IMR-90 (cell line): Measurements from ENCODE around the gene CYB5R4. TPM values are rescaled to one million over a fixed set of nuclear protein-coding genes. Genes with fewer than 3 reads are reported as not detected.
A peak's percentile ranks its signal among the peaks of the same experiment; 100 is the strongest.

Source experiments
- ATAC-seq: fragments of 200-7000 bp; cut with Tn5 transposase; 2 replicates; pipeline ENCODE4 v1.9.1; 2020; ENCODE audit warnings: low read depth, mild to moderate bottlenecking, moderate library complexity
- BruUV-seq: library from RNA; stranded (reverse); fragments of 400-500 nt; replicated peaks from 2 replicates; lab custom pipeline; 2021; lab: Mats Ljungman, UMichigan
- CTCF ChIA-PET: fragments of 300-600 bp; formaldehyde crosslinking; extraction: SDS; loops from one replicate; lab custom pipeline; 2021; ENCODE audit warnings: antibody characterized with exemption; lab: Yijun Ruan, JAX
- POLR2A ChIA-PET: fragments of 300-600 bp; sonication (Branson Sonifier 250); formaldehyde crosslinking; loops from one replicate; lab custom pipeline; 2022; ENCODE audit warnings: antibody characterized with exemption; ENCODE audit not compliant: unreplicated experiment; lab: Charles Lee
- DNase-seq: peaks from one replicate; pipeline ENCODE4 v3.0.0; 2013
- H2AFZ ChIP-seq: replicated peaks from 2 replicates; pipeline ENCODE3; 2013; ENCODE audit warnings: low read length, mild to moderate bottlenecking; ENCODE audit not compliant: poor library complexity
- H2AK5ac ChIP-seq: 2 replicates; pipeline ENCODE4 v1.6.1; 2013; ENCODE audit warnings: low read depth, low read length, inconsistent platforms
- H2AK9ac ChIP-seq: replicated peaks from 2 replicates; pipeline ENCODE3; 2013; ENCODE audit warnings: mild to moderate bottlenecking, low read depth, low read length, moderate library complexity; ENCODE audit not compliant: poor library complexity
- H2BK120ac ChIP-seq: 2 replicates; pipeline ENCODE4 v1.6.1; 2013; ENCODE audit warnings: low read depth, low read length, inconsistent platforms
- H2BK15ac ChIP-seq: 3 replicates; pipeline ENCODE4 v1.6.1; 2013; ENCODE audit warnings: low read depth, low read length, inconsistent platforms
- H2BK20ac ChIP-seq: 2 replicates; pipeline ENCODE4 v1.6.1; 2013; ENCODE audit warnings: low read depth, mild to moderate bottlenecking, inconsistent platforms, low read length, moderate library complexity
- H2BK5ac ChIP-seq: 2 replicates; pipeline ENCODE4 v1.6.1; 2013; ENCODE audit warnings: mild to moderate bottlenecking, low read depth, low read length, inconsistent platforms; ENCODE audit not compliant: poor library complexity, severe bottlenecking
- H3K14ac ChIP-seq: replicated peaks from 2 replicates; pipeline ENCODE4 v1.6.1; 2013; ENCODE audit warnings: low read depth, low read length, inconsistent platforms
- H3K18ac ChIP-seq: 2 replicates; pipeline ENCODE4 v1.6.1; 2013; ENCODE audit warnings: low read depth, low read length, control low read depth
- H3K23ac ChIP-seq: 2 replicates; pipeline ENCODE4 v1.6.1; 2013; ENCODE audit warnings: low read depth, low read length, inconsistent platforms
- H3K27ac ChIP-seq: 2 replicates; pipeline ENCODE4 v1.5.1; 2013; ENCODE audit warnings: mild to moderate bottlenecking, control low read depth, low read length; ENCODE audit not compliant: insufficient read depth
- H3K27me3 ChIP-seq: 2 replicates; pipeline ENCODE4 v1.6.1; 2013; ENCODE audit warnings: low read length; ENCODE audit not compliant: control insufficient read depth, insufficient read depth
- H3K36me3 ChIP-seq: 2 replicates; pipeline ENCODE4 v1.6.1; 2013; ENCODE audit warnings: low read length, mixed read lengths; ENCODE audit not compliant: control insufficient read depth, insufficient read depth
- H3K4ac ChIP-seq: 2 replicates; pipeline ENCODE4 v1.6.1; 2013; ENCODE audit warnings: low read depth, low read length, inconsistent platforms
- H3K4me1 ChIP-seq: 2 replicates; pipeline ENCODE4 v1.6.1; 2013; ENCODE audit warnings: low read length, mixed read lengths; ENCODE audit not compliant: control insufficient read depth, insufficient read depth
- H3K4me2 ChIP-seq: 2 replicates; pipeline ENCODE4 v1.6.1; 2013; ENCODE audit warnings: low read depth, mild to moderate bottlenecking, control low read depth, low read length, moderate library complexity
- H3K4me3 ChIP-seq: 2 replicates; pipeline ENCODE4 v1.5.1; 2013; ENCODE audit warnings: low read depth, mild to moderate bottlenecking, control low read depth, low read length, moderate library complexity; ENCODE audit not compliant: insufficient read depth
- H3K56ac ChIP-seq: 2 replicates; pipeline ENCODE4 v1.6.1; 2013; ENCODE audit warnings: low read length, inconsistent platforms; ENCODE audit not compliant: insufficient read depth; ENCODE audit errors: extremely low read depth
- H3K79me1 ChIP-seq, 2 experiments: 2 replicates each; pipeline ENCODE4 v1.6.1; 2013; ENCODE audit warnings: low read length in 2 of 2, inconsistent platforms in 1 of 2, low read depth in 1 of 2
- H3K9ac ChIP-seq: 2 replicates; pipeline ENCODE4 v1.6.1; 2013; ENCODE audit warnings: low read depth, low read length, control low read depth
- H3K9me1 ChIP-seq: 2 replicates; pipeline ENCODE4 v1.6.1; 2013; ENCODE audit warnings: low read length, inconsistent platforms; ENCODE audit not compliant: insufficient read depth
- H3K9me3 ChIP-seq: 2 replicates; pipeline ENCODE4 v1.6.1; 2013; ENCODE audit warnings: low read length; ENCODE audit not compliant: control insufficient read depth, insufficient read depth
- H4K20me1 ChIP-seq: 2 replicates; pipeline ENCODE4 v1.6.1; 2013; ENCODE audit warnings: low read length, inconsistent platforms; ENCODE audit not compliant: insufficient read depth
- H4K5ac ChIP-seq: 2 replicates; pipeline ENCODE4 v1.6.1; 2013; ENCODE audit warnings: mild to moderate bottlenecking, low read depth, low read length, control low read depth
- H4K8ac ChIP-seq, 2 experiments: 2 replicates each; pipeline ENCODE4 v1.6.1; 2013; ENCODE audit warnings: low read depth in 2 of 2, low read length in 2 of 2, control low read depth in 1 of 2, inconsistent platforms in 1 of 2
- H4K91ac ChIP-seq: 2 replicates; pipeline ENCODE4 v1.6.1; 2013; ENCODE audit warnings: low read depth, low read length, inconsistent platforms; ENCODE audit not compliant: insufficient read depth
- NFE2L2 ChIP-seq: fragments of 150-350 bp; IDR thresholded peaks from 2 replicates; pipeline ENCODE4 v1.6.1; 2016; ENCODE audit warnings: low read depth, mild to moderate bottlenecking, low read length
- POLR2A ChIP-seq: IDR thresholded peaks from 2 replicates; pipeline ENCODE4 v1.6.1; 2012; ENCODE audit warnings: mild to moderate bottlenecking, low read depth, low read length
- WGBS, 2 experiments: methylation state at CpG; one replicate each; pipeline versions ENCODE4 v1.1.5 to v1.1.7; 2013; ENCODE audit warnings: missing lambda C conversion rate in 2 of 2; ENCODE audit not compliant: insufficient read length in 1 of 2; ENCODE audit errors: extremely low coverage in 2 of 2; 5-methylcytosine and 5-hydroxymethylcytosine counted together
- dilution Hi-C: fragments of 300-500 bp; cut with HindIII; formaldehyde crosslinking; loops from one replicate; pipeline ENCODE4 v1.14.3; 2018; ENCODE audit warnings: low sequenced_read_pairs; ENCODE audit not compliant: unreplicated experiment
- in situ Hi-C: fragments of 300-500 bp; cut with MboI; formaldehyde crosslinking; loops from 3 replicates; pipeline ENCODE4 v1.14.3; 2019; ENCODE audit warnings: low sequenced_read_pairs, inconsistent platforms, mixed read lengths
- intact Hi-C: fragments of 100-400 bp; cut with micrococcal nuclease; formaldehyde crosslinking; loops from 2 replicates; pipeline ENCODE4 v1.10.0; 2022
- polyA plus RNA-seq, 3 experiments: library from polyadenylated mRNA; depleted of rRNA; stranded (reverse); fragments of >200 nt; gene quantifications; 2 replicates each; pipeline ENCODE4 v1.2.3, GENCODE V29; 2012; ENCODE audit warnings: low replicate concordance in 1 of 3
- total RNA-seq: library from RNA; depleted of rRNA; stranded (reverse); fragments of >200 nt; gene quantifications from 2 replicates; pipeline ENCODE4 v1.2.3, GENCODE V29; 2012
- TF ChIP-seq, protein P1 (sequence below): fragments of 150-350 bp; IDR thresholded peaks from 2 replicates; pipeline ENCODE4 v1.6.1; 2017; ENCODE audit warnings: mild to moderate bottlenecking, antibody characterized with exemption, low read length, low read depth

The CYB5R4 gene
- total and polyA plus RNA-seq, 2 of the 4 experiments (the other 2 are of a cell fraction) = 3.2 to 6.1 TPM

GRCh38 chr6:83914953-83915352, 55.5 kb downstream of the CYB5R4 start:
- Histone ChIP-seq H3K23ac (no peak overlapping the region), H3K9me1 (no peaks in the 10 kb centered on the region), H3K36me3 (no peaks in the 10 kb centered on the region), H3K9ac (no peak overlapping the region), H3K27ac (no peak overlapping the region), H4K5ac (no peak overlapping the region), H2BK5ac (no peak overlapping the region), H2BK15ac (no peak overlapping the region), H3K18ac (no peak overlapping the region), H2AK9ac (no peak overlapping the region), H2AK5ac (no peak overlapping the region), H3K4me2 (no peak overlapping the region), H3K4me3 (no peak overlapping the region), H2BK120ac (no peak overlapping the region), H3K4ac (no peak overlapping the region), H3K9me3 (no peaks in the 10 kb centered on the region), H4K8ac (no peak overlapping the region), H3K27me3 (no peaks in the 10 kb centered on the region), H3K4me1 (no peaks in the 10 kb centered on the region), H3K14ac (no peak overlapping the region), H2BK20ac (no peak overlapping the region), H3K79me1 (peaks cover 0 to under 1% of the 10 kb centered on the region in 2 experiments; a peak in 1 of 4 replicates), H2AFZ (no peak overlapping the region), H3K56ac (no peak overlapping the region), H4K20me1 (no peaks in the 10 kb centered on the region), H4K91ac (no peak overlapping the region)
- intact Hi-C loops = no loop called here
- BruUV-seq = no TSS peak
- in situ Hi-C loops = no loop called here
- ATAC-seq = no peak
- DNase-seq = peak; percentile 5
- ChIA-PET POLR2A (no interaction called here), CTCF (no interaction called here)
- no CpG with 5 or more reads among the region's 1 CpG for WGBS, 2 experiments
- dilution Hi-C loops = no loop called here
- TF ChIP-seq POLR2A (no peak), NFE2L2 (0 out of 2 replicates have a peak, but pooled peaks have one; percentile 47)
- TF ChIP-seq, protein P1, sequence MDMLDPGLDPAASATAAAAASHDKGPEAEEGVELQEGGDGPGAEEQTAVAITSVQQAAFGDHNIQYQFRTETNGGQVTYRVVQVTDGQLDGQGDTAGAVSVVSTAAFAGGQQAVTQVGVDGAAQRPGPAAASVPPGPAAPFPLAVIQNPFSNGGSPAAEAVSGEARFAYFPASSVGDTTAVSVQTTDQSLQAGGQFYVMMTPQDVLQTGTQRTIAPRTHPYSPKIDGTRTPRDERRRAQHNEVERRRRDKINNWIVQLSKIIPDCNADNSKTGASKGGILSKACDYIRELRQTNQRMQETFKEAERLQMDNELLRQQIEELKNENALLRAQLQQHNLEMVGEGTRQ = no peak
